B cell (primary cell): Measurements from ENCODE around the gene THOC7.

ENCODE experiments used
- EZH2 ChIP-seq: IDR thresholded peaks from 2 replicates; pipeline ENCODE4 v1.6.1; 2012; ENCODE audit warnings: borderline replicate concordance, low read depth, mild to moderate bottlenecking, moderate library complexity, low read length; ENCODE audit not compliant: insufficient read depth, poor library complexity, severe bottlenecking
- TF ChIP-seq, protein P1 (sequence below): fragments of 200-600 bp; IDR thresholded peaks from one replicate; pipeline ENCODE4 v1.8.0; 2022; ENCODE audit warnings: antibody characterized with exemption, mild to moderate bottlenecking

DNA sequence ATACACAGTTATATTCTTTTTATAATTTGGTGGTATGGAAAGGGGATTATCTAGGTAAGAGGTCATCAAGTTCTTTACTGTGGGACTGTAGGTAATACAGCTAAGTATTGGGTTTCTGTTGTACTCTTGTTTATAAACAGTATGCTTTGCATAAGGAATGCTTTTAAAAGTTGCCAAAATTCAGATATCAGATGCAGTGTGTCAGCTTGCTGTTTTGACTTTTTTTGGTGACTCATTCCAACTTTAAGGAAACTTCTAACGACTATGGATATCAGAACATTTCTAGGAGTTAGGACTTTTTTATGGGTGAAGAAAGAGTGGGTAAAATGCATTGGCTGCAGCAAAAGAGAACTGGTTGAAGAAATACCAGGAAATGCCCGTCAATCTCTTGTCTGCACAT, 45.8 kb upstream of the THOC7 start:
- TF ChIP-seq EZH2: no peak
- TF ChIP-seq, protein P1, sequence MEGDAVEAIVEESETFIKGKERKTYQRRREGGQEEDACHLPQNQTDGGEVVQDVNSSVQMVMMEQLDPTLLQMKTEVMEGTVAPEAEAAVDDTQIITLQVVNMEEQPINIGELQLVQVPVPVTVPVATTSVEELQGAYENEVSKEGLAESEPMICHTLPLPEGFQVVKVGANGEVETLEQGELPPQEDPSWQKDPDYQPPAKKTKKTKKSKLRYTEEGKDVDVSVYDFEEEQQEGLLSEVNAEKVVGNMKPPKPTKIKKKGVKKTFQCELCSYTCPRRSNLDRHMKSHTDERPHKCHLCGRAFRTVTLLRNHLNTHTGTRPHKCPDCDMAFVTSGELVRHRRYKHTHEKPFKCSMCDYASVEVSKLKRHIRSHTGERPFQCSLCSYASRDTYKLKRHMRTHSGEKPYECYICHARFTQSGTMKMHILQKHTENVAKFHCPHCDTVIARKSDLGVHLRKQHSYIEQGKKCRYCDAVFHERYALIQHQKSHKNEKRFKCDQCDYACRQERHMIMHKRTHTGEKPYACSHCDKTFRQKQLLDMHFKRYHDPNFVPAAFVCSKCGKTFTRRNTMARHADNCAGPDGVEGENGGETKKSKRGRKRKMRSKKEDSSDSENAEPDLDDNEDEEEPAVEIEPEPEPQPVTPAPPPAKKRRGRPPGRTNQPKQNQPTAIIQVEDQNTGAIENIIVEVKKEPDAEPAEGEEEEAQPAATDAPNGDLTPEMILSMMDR: no peak
